Measurements from ENCODE around the gene PKP1.

GRCh38 chr1:201294876-201295275 is 11.6 kb downstream of the PKP1 start:
- TF ChIP-seq CTCF (IDR thresholded peaks at IDR 0.05 in 8 of 11, conservative IDR thresholded peaks at IDR 0.05 in 3 of 11) (no peak), POLR2AphosphoS5 (IDR thresholded peaks at IDR 0.05) (no peak), POLR2A (IDR thresholded peaks at IDR 0.05) (no peak)
